C4-2B (cell line): Measurements from ENCODE around the gene SUPT5H.
A peak's percentile ranks its signal among the peaks of the same experiment; 100 is the strongest.

Experiments
- H3K27ac ChIP-seq: fragments of 450-650 bp; 2 replicates; pipeline ENCODE4 v1.5.1; 2017
- CTCF ChIP-seq: fragments of 450-650 bp; conservative IDR thresholded peaks from 2 replicates; pipeline ENCODE4 v1.5.1; 2017; ENCODE audit warnings: mild to moderate bottlenecking
- ZFX ChIP-seq: fragments of 450-650 bp; IDR thresholded peaks from 2 replicates; pipeline ENCODE4 v1.6.1; 2017

The SUPT5H gene

GRCh38 chr19:39492225-39492624 lies 46.8 kb downstream of the SUPT5H start:
- no peak overlapping the region for H3K27ac ChIP-seq
- TF ChIP-seq CTCF (no peak), ZFX (no peak)

- TF ChIP-seq ZFX (no peak), CTCF (no peak)
- H3K27ac ChIP-seq: no peak overlapping the region
These were observed 47.4 kb downstream of the SUPT5H start for GRCh38 chr19:39492788-39493187.

- no peak overlapping the region for H3K27ac ChIP-seq
- TF ChIP-seq ZFX: no peak
- no peak for TF ChIP-seq CTCF
These were observed 49.3 kb downstream of the SUPT5H start for GRCh38 chr19:39494661-39495060.

DNA sequence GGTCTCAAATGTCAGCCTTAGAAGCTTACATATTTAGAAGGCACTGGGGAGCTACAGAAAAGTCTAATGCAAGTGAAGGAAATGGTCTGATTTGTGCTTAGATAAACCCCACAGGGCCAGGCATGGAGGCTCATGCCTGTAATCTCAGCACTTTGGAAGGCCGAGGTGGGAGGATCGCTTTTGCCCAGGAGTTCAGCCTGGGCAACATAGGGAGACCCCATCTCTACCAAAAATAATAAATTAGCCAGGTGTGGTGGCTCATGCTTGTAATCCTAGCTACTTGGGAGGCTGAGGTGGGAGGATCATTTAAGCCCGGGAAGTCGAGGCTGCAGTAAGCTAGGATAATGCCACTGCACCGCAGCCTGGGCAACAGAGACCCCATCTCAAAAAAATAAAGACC lies 50.7 kb downstream of the SUPT5H start:
- H3K27ac ChIP-seq: no peak overlapping the region
- TF ChIP-seq CTCF (no peak), ZFX (no peak)

DNA sequence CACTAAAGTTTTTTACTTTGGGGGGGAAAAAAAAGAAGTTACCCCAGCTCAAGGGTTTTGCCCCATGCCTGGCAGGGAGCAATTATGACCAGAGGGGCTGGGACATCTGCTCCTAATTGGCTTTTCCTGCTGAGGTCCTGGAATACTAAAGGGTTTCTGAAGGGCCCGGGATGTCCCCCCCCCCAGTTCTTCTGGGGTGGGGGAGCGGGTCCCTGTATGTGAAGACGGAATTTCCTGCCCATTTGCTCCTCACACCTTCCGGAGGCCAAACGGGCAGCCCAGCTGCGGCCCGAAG lies 52.3 kb downstream of the SUPT5H start:
- TF ChIP-seq ZFX (no peak), CTCF (no peak)
- no peak overlapping the region for H3K27ac ChIP-seq

- TF ChIP-seq CTCF (peak; percentile 67), ZFX (no peak)
- H3K27ac ChIP-seq: peak overlapping the region; percentile 2; the same call in 1 of the 2 replicates
These were observed 52.8 kb downstream of the SUPT5H start for GRCh38 chr19:39497996-39498797.

DNA sequence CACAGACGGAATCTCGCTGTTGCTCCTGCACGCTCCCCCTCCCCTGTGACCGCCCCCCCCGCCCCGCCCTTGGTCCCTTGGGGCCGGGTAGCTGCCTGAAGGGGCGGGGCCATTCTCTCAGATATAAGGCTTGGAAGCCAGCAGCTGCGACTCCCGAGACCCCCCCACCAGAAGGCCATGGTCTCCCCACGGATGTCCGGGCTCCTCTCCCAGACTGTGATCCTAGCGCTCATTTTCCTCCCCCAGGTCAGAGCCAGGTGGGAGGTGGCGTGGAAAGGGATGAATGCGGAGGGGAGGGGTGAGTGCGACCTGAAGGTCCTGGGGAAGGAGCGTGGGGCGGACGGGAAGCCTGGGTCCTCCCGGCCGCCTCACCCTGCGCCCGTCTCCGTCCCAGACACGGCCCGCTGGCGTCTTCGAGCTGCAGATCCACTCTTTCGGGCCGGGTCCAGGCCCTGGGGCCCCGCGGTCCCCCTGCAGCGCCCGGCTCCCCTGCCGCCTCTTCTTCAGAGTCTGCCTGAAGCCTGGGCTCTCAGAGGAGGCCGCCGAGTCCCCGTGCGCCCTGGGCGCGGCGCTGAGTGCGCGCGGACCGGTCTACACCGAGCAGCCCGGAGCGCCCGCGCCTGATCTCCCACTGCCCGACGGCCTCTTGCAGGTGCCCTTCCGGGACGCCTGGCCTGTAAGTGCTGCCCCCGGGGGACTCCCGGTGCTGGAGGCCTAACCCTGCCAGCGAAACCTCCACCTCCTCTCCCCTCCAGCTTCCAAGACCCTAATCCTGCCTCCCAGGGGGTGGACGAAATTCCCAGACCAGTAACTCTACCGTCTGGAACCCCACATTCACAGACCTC lies 53.6 kb downstream of the SUPT5H start, which contains the start of gene DLL3:
Gene DLL3, plus strand, starts transcription at position 150 of the 845 bp plus-strand sequence. Its CDS starts 28 bp downstream, at position 178.
- peak within 1 kb of the TSS; percentile 2; the same call in 1 of the 2 replicates for H3K27ac ChIP-seq
- no peak for TF ChIP-seq CTCF
- no peak for TF ChIP-seq ZFX
